GM13977 (cell line): ENCODE results near the gene SLC6A7.

Source experiments
- DNase-seq: peaks from one replicate; pipeline ENCODE4 v3.0.0; 2012; ENCODE audit warnings: low spot score
- CTCF ChIP-seq: IDR thresholded peaks from 2 replicates; pipeline ENCODE4 v1.5.1; 2012; ENCODE audit warnings: mild to moderate bottlenecking, control low read depth; ENCODE audit not compliant: insufficient read depth; ENCODE audit errors: extremely low read depth, missing control alignments
- in situ Hi-C: fragments of 300-500 bp; cut with MboI; formaldehyde crosslinking; loops from one replicate; pipeline ENCODE4 v1.12.0; 2022; ENCODE audit warnings: low sequenced_read_pairs, low pct_unique_long_range_greater_than_20kb, mixed read lengths, inconsistent platforms; ENCODE audit not compliant: unreplicated experiment

Gene SLC6A7

GRCh38 chr5:150236313-150236712, 46.5 kb downstream of the SLC6A7 start:
- DNase-seq, result no peak
- TF ChIP-seq CTCF, result no peak
- in situ Hi-C loops, result no loop called here

GRCh38 chr5:150236981-150237754, 47.3 kb downstream of the SLC6A7 start:
- no peak for TF ChIP-seq CTCF
- in situ Hi-C loops, result no loop called here

DNA sequence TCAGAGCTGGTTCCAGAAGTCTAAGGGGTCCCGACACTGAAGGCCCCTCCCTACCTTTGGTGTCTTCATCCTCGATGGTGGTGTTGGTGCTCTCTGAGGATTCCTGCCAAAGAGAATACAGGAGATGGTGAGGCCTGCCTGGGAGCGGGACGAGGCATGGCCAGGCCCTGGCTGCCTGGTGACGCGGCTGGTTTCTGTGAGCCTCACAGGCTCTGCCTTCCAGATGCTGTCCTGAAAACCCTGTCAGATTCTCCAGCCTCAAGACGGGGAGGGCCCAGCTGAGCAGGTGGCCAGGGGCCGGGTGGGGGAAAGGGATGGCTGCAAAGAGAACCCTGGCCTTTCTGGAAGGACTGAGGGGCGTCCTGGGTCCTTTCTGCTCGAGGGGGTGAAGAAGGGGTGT, 48.8 kb downstream of the SLC6A7 start:
- DNase-seq, result no peak
- no peak for TF ChIP-seq CTCF
- in situ Hi-C loops, result no loop called here

More at GRCh38 chr5:150236981-150237754, 47.3 kb downstream of the SLC6A7 start:
- no peak for DNase-seq

- DNase-seq, result no peak
- in situ Hi-C loops, result no loop called here
- no peak for TF ChIP-seq CTCF
Measured at GRCh38 chr5:150239099-150239793, 49.4 kb downstream of the SLC6A7 start.

- no peak for DNase-seq
- in situ Hi-C loops, result no loop called here
- no peak for TF ChIP-seq CTCF
Measured at GRCh38 chr5:150239794-150240122, 49.9 kb downstream of the SLC6A7 start.

DNA sequence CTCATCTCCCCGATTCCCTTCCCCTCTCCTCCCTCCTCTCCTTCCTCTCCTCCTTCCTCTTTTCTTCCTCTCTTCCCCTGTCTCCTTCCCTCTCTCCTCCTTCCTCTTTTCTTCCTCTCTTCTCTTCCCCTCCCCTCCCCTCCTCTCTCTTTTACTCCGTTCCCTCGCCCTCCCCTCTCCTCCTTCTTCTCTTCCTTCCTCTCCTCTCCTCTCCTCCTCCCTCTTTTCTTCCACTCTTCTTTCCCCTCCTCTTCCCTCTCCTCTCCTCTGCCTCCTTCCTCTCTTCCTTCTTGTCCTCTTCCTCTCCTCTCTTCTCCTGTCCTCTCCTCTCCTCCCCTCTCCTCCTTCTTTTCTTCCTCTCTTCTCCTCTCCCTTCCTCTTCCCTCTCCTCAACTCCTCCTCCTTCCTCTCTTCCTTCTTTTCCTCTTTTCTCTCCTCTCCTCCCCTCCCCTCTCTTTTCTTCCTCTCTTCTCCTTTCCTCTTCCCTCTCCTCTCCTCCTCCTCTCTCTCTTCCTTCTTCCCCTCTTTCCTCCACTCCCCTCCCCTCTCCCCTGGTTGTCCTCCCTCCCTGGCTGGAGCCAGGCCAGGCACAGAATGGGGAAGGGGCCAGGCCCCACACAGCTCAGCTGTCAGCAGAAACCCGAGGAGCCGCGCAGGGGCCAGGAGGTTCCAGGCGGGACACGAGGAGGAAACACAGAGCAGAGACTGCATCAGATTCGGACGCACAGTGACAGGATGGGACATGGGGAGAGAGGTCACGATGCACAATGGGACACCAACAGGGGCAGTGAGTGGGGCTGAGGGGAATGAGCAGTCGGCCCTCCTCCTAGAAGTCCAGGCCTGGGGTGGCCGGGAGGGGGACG, 51.7 kb downstream of the SLC6A7 start:
- no peak for DNase-seq
- in situ Hi-C loops, result no loop called here
- no peak for TF ChIP-seq CTCF
